Measurements from ENCODE around the gene TEAD3.

Gene TEAD3

GRCh38 chr6:35512006-35512405, 15.1 kb upstream of the TEAD3 start:
- no peak for DNase-seq

- no peak for DNase-seq
Measured at GRCh38 chr6:35511562-35511941, 14.7 kb upstream of the TEAD3 start.

DNA sequence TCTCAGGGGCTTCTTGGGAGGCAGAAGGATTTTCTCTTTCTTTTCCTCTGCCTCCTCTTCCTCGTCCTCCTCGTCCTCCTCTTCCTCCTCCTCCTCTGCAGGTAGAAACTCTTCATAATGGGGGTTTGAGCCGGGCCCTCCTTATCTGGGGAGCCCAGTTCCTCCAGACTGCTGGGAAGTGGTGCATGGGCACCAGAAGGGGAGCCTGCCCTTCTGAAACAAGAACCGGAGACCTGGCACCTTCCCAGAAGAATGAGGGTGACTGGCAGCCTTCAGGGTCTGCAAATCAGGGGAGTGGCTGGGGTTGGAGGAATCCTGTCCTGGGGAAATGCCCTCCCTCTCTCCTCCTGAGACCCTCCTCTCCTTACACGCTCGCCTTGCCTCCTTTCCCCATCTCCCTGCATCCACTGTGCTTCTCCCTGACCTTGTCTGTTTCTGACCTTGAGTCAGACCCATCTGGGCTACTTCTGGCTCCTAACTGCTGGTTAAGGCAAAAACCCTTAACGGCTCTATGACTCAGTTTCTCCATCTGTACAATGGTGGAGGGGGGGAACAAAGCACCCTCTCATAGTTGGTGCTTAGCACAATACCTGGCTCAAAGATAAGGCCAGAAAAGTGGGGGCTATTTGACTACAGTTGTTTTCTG, 14.2 kb upstream of the TEAD3 start:
- DNase-seq, result no peak

DNA sequence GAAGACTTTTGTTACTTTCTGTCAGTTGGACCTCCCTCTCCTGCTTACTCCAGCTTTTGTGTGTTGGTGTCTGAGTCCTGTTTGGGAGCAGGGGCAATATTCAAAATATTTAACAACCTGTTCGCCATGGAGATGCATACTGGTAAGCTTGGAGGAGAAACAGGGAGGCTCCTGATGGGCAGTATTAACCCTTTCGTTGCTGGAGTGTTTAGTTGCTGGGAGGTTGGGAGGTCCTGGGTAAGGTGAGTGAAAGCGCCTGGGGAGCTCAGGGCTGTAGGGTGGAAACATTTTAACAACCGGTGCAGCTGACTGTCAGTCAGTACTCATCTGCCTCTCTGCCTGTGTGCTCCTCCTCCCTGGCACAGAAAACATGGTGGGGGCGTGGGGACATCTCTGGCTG, 11.7 kb upstream of the TEAD3 start:
- no peak for DNase-seq

GRCh38 chr6:35508027-35508426, 11.1 kb upstream of the TEAD3 start:
- DNase-seq, result no peak

DNA sequence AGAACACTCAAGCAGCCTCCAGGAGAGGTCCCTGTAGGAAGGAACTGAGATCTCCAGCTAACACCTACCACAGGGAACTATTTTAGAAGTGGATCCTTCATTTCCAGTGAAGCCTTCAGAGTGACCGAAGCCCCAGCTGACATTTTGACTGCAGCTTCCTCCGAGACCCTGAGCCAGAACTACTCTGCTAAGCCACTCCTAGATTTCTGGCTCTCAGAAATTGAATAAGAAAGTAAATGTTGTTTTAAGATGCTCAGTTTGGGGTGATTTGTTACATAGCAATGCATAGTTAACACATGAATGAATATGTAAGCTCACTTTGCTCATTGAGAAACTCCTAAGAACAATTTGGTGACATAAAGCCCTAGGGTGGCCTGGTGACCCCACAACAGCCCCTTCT, 10.3 kb upstream of the TEAD3 start:
- no peak for DNase-seq

DNA sequence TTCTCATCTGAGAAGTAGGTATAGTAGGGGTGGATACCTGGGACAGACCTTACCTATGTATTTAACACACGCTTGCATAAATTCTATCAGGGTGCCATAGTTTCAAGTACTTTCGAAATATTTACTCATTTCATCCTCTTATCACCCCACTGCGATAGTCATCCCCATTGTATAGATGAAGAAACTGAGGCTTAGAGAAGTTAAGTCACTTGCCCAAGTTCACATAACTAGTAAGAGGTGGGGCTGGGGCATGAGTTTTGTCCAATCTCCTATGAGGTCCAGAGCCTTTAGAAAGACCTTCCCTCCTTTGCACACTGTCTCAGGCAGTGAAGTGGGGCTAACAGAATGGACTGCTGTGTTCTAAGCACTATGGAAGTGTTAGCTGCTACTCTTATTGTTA, 9.7 kb upstream of the TEAD3 start:
- DNase-seq, result no peak

GRCh38 chr6:35505999-35506412, 9.1 kb upstream of the TEAD3 start:
- no peak for DNase-seq

DNA sequence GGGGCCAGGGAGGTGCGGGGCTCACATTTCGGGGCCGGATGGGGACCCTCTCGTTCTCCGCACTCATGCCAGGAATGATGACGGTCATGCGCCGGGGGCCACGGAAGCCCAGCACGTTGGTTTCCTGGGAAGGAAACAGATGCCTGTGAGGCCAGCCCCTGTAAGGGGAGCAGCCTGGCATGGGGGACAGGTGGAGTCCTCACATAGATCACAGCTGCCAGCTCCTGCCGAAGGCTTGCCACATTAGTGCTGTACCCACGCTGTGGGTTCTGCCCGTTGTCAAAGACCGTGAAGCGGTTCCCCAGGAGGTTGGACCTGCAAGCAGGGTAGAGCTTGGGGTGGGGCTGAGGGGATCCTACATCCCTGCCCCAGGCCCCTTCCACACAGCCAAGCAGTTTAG, 6.7 kb upstream of the TEAD3 start:
- no peak for DNase-seq

- DNase-seq, result no peak
Measured at GRCh38 chr6:35501784-35502183, 4.9 kb upstream of the TEAD3 start.

DNA sequence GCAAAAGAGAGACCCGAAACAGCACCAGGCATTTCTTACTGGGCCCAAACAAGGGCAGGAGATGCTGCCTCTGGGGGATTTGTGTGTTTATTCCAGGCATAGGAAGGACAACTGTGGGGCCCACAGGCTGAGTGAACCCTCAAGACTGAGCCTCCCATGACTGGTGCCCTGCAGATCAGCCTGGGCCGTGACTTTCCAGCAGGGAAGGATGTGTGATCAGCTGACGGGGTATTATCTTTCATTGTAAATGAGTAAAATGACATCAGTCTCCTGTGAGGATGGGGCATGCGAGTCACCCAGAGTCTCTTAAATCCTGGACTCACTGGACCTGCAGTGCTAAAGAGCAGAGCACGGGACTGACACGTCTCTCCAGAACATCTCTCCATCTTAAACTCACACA, 3.9 kb upstream of the TEAD3 start:
- DNase-seq, result peak; percentile 48

- DNase-seq, result no peak
Measured at GRCh38 chr6:35499372-35499771, 2.5 kb upstream of the TEAD3 start.

DNA sequence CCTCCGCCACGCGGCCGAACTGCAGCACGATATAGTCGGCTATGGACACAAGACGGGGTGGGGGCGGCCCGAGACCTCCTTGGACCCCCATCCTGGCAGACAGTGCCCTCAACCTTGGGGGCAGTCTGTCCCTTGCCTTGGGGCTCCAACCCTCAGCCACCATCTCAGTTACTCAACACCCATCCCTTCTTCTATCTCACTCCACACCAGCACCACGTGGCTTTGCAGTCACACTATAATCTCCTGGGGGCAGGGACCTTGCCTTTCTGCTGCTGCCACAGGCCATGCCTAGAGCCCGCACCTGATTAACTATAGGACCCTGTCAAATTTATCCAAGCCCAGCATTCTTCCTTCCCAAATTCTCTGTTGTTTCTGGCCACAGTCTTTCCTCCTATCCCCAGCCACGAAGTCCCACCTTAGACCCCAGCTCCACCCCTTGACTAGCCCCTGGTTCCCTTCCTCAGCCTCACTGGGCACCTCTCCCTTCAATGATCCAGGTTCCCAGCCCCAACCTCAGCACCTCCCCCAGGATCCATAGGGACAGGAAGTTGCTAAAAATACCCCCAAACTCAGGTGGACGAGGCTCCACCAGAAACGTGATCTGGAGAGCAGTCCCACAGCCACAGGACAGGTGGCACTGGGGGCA, 1.7 kb upstream of the TEAD3 start:
- DNase-seq, result no peak

DNA sequence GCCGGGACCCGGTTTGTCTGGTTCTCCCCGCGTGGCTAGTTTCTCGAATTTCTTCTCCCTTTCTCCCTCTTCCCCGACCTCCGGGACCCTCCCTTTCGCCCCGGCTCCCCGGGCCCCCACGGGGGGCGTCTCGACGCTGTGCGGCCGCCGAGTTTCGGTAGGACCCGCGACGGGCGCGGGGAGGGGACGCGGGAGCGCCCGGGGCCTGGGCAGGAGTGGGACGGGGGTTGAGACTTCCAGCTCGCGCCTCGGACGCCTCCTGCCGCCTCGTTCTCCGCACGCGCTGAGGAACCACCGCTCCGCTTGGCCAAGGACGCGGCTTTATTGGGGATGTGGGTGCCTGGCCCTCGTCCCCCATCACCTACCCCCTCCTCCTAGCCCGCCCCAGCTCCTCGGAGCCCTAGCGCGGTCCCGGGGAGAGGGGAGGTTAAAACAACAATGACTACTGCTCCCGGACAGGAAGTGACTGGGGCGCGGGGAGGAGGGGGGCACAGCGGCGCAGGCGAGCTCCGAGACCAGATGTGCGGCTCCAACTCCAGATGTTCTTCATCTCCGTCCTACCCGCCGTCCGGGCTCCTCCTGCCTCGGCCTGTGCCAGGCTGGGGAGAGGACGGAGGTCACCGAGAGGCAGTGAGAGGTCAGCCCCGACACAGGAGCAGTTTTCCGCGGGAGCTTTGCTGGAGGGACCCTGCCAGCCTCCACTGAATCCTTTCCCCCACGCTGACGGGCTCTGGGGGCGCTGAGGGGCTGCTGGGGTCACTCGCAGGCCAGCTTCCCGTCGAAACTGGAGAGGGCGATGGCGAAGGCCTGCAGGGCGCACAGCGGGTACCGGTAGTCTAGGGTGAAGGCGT, 917 bp upstream of the TEAD3 start:
- peak; percentile 83 for DNase-seq

- no peak for DNase-seq
Measured at GRCh38 chr6:35496036-35496840, 641 bp downstream of the TEAD3 start.

DNA sequence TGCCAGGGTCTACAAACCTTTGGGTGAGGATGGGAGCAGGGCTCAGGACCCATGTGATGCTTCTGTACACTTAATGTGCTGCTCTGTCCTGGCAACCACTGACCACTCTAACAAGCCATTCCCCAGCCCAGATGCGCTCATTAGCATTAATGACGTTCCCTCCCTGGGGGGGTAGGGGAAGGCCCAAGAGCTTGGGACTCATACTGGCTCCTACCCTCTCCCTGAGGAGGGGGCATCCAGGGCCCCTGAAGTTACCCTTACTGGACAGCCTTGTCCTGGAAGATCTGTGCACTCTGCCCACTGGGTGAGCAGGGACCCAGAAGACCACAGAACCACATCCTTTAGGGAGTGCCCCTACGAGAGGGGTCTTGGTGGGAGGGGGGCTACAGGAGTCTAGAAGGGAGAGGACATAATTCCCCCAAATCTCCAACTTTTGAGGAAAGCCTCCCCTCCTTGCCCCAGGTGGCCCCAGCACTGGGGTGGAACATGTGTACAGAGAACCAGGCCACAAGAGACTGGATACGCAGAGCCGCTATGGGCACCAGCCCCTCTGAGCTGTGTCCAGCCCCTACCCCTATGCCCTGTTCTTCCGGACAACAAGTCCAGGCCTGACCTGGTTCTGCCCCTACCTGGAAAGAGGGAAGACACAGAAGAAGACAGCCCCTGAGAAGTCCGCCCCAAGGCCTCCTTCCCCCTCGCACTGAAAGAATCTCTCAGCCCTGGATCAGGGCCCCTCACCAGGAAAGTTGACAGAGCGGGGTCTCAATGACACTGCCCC, 1.4 kb downstream of the TEAD3 start:
- DNase-seq, result no peak

DNA sequence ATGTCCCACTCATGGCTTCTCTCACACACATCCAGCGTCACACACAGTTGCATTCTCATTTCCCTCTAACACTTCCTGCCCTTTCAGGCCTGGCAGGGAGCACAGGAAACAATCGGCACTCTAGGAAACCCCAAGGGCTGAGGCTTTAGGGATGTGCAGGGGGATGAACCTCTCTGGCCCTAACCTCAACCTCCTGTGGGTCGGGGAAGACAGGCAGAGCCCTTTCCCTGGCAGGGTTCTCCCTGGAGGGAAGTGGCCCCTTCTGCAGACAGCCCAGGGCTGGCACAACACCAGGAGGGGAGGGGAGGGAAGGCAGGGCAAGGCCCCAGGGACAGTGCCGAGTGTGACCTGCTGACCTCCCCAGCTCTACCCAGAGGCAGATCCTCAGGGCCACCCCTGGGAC, 2.7 kb downstream of the TEAD3 start:
- DNase-seq, result no peak

DNA sequence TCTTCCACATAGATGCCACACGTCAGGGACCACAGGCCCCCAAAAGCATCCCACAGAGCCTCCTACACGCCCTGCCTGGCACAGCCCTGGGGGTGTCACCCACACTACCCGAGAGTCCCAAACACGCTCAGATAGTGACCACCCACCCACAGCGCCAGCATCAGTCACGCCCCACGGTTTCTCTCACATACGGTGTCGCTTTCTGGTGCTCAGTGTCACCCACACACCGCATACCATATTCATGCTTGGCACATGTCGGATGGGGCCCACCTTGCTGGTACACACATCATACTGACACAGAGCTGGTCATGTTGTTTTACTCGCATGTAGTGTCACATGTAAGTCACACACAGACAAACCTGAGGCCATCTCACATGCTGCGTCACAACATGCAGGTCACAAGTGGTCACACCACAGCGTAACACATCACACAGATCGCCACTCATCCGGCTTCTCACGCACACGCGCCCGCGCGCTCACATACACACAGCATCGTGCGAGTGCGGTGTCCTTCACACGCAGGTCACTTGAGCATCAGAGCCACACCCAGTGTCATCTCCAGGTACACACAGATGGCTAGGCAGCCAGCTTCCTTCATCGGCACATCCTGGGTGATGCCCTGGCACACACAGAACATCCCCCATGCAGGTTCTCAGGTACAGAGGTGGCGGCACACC, 3.4 kb downstream of the TEAD3 start:
- DNase-seq, result no peak

- DNase-seq, result no peak
Measured at GRCh38 chr6:35492974-35493284, 4.0 kb downstream of the TEAD3 start.

DNA sequence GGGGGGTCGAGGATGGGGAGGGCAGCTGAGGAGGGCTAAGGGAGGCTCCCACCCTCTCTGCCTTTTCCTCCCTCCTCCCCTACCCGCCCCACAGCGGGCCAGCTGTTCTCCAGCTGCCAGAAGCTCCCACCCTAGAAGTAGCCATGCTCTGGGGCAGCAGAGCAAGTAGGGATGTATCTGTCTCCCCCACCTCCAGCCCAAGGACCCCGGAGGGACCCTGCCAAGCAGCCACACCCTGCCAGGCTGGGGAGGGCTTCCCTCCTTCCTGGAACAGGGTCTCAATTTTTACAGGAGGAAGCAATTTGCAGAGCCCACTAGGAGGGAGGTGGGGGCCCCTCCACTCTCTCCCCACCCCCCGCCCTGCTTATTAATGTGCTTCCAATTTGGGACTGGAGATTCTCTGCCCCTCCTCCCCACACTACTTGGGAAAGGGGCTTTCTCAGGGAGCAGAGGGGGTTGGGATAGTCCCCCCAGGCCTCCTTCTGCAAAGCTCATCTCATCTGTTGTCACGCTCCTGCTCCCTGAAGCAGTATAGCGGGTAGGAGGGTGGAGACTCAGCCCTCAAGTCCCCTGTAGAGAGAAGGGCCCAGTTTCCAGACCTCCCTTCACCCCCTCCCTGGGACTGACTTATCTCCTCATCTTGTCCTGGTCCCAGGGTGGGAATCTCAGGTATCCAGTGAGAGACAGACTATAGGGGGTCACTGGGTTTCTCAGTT, 4.5 kb downstream of the TEAD3 start:
- peak; percentile 61 for DNase-seq

DNA sequence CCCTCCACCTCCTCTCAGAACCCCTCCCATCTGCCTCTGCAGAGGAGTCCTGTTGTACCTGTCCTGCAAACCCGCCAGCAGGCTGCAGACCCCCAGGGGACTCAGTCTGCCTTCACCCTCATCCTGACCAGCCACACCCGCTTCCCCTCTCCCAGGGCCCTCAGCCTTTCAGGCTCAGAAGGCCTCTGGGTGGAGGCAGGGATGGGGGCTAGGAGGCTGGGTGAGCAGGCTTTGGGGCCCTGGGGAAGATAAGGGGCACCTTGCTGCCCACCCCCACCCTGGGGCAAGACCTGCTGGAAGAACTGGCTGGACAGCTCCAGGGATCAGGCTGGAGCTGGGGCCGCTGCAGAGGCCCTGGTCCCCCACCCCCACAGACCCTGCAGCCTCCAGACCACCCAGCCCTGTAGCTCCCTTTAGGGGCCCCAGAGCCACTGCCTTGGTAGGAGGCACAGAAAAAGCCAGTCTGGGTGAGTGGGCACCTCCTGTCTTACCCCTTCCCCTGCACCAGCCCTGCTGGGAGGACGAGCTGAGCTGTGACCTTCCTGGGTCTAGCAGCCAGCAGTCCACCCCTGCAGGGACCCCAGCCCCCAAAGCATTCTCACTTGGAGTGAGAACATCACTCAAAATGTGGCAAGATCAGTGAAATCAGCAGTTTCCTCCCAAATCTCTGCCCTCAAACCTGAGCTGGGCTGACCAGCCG, 5.2 kb downstream of the TEAD3 start:
- no peak for DNase-seq

Data from fibroblast of upper back skin (primary cell).